HEK293T (cell line): ENCODE results near the gene SMCO3.

Experiments
- ARNT ChIP-seq: fragments of 450-650 bp; IDR thresholded peaks from 2 replicates; pipeline ENCODE4 v1.6.1; 2017; ENCODE audit warnings: mild to moderate bottlenecking
- FOXM1 ChIP-seq: fragments of 450-650 bp; IDR thresholded peaks from 2 replicates; pipeline ENCODE4 v1.6.1; 2017; ENCODE audit warnings: mild to moderate bottlenecking, borderline replicate concordance
- LEF1 ChIP-seq: fragments of 450-650 bp; IDR thresholded peaks from 2 replicates; pipeline ENCODE4 v1.6.1; 2017; ENCODE audit warnings: mild to moderate bottlenecking, borderline replicate concordance
- SP1 ChIP-seq: fragments of 450-650 bp; IDR thresholded peaks from 2 replicates; pipeline ENCODE4 v1.6.1; 2017
- TF ChIP-seq, protein P1 (sequence below): fragments of 450-650 bp; IDR thresholded peaks from 2 replicates; pipeline ENCODE4 v1.6.1; 2016

GRCh38 chr12:14775636-14775980, 38.4 kb downstream of the SMCO3 start:
- TF ChIP-seq ARNT (no peak), SP1 (no peak), FOXM1 (no peak), LEF1 (no peak)
- TF ChIP-seq, protein P1, sequence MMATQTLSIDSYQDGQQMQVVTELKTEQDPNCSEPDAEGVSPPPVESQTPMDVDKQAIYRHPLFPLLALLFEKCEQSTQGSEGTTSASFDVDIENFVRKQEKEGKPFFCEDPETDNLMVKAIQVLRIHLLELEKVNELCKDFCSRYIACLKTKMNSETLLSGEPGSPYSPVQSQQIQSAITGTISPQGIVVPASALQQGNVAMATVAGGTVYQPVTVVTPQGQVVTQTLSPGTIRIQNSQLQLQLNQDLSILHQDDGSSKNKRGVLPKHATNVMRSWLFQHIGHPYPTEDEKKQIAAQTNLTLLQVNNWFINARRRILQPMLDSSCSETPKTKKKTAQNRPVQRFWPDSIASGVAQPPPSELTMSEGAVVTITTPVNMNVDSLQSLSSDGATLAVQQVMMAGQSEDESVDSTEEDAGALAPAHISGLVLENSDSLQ: no peak
